ENCODE results near the gene NTS.

The NTS gene

DNA sequence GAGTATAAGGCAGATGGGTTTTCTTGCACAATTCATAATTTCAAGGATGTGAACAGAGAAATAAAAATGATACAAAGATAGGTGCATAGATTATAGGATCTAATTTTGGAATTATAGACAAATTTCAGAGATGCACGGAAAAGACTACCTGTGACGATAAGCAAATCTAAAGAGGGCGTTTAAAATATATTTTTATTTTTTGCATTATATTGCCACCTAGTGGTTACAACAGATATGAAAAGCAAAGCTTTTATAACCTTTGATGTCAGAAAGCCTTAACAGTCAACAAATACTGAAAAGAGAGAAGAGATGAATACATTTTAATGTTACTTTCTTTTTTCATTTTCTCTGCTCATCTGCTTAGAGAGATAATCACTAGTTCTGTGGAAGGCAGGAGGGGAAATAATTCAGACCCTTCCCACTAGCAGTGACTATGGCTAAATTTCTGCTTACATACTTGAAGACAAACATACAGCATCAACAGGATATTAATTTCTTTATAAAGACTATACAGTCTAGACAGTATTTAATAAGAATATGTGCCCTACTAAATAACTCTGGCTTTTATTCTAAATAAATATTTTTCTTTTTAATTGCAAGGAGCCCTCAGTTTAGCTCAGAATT lies 46.3 kb downstream of the NTS start:
- TF ChIP-seq, protein P1, sequence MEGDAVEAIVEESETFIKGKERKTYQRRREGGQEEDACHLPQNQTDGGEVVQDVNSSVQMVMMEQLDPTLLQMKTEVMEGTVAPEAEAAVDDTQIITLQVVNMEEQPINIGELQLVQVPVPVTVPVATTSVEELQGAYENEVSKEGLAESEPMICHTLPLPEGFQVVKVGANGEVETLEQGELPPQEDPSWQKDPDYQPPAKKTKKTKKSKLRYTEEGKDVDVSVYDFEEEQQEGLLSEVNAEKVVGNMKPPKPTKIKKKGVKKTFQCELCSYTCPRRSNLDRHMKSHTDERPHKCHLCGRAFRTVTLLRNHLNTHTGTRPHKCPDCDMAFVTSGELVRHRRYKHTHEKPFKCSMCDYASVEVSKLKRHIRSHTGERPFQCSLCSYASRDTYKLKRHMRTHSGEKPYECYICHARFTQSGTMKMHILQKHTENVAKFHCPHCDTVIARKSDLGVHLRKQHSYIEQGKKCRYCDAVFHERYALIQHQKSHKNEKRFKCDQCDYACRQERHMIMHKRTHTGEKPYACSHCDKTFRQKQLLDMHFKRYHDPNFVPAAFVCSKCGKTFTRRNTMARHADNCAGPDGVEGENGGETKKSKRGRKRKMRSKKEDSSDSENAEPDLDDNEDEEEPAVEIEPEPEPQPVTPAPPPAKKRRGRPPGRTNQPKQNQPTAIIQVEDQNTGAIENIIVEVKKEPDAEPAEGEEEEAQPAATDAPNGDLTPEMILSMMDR (conservative IDR thresholded peaks at IDR 0.05; ENCODE audit: low read depth, low read length) = peak; percentile 45
- DNase-seq (ENCODE audit: low read depth) = peak; percentile 45
- H3K4me3 ChIP-seq (ENCODE audit: low read depth, low read length) = no peak overlapping the region

GRCh38 chr12:85923767-85924331 lies 49.8 kb downstream of the NTS start:
- TF ChIP-seq, protein P1 (conservative IDR thresholded peaks at IDR 0.05; ENCODE audit: low read depth, low read length) = peak; percentile 67
- peak; percentile 66 for DNase-seq (ENCODE audit: low read depth)
- no peak overlapping the region for H3K4me3 ChIP-seq (ENCODE audit: low read depth, low read length)

DNA sequence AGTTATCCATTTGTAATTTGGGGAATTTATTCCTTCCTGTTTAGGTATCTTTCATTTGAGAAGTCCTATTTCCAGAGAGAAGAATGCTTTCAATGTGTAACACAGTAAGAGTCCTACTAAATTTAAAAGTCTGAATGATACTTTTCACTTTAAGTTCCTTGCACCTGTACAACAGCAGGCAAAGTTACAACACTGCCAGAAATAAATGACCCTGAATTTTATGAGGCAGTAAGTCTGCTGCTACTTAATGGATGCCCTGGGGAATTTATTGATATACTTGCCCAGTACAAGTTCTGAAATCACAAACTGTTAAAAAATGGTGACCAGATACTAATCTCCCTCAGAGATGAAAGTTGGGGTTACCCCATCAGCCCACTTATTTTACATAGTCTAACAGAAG lies 53.1 kb downstream of the NTS start:
- no peak for DNase-seq (ENCODE audit: low read depth)
- no peak overlapping the region for H3K4me3 ChIP-seq (ENCODE audit: low read depth, low read length)
- TF ChIP-seq, protein P1 (conservative IDR thresholded peaks at IDR 0.05; ENCODE audit: low read depth, low read length) = no peak
